Esophagus squamous epithelium (tissue), 4 donors: ENCODE measurements around the gene HES7.

Experiments used
- POLR2A ChIP-seq, 4 donors: fragments of 450-650 bp; IDR thresholded peaks; one replicate each; pipeline ENCODE4 v1.6.1; 2017; ENCODE audit warnings: antibody characterized with exemption in 4 of 4, mild to moderate bottlenecking in 4 of 4, moderate library complexity in 3 of 4
- TF ChIP-seq, protein P1 (sequence below), 6 experiments: fragments of 450-650 bp in 4 of 6; fragments of 200-600 bp in 2 of 6; sonication (generic) in 2 of 6; IDR thresholded peaks; one replicate each; pipeline ENCODE4 v1.5.1; 2016 to 2019; ENCODE audit warnings: antibody characterized with exemption in 6 of 6, mild to moderate bottlenecking in 4 of 6, moderate library complexity in 4 of 6

DNA sequence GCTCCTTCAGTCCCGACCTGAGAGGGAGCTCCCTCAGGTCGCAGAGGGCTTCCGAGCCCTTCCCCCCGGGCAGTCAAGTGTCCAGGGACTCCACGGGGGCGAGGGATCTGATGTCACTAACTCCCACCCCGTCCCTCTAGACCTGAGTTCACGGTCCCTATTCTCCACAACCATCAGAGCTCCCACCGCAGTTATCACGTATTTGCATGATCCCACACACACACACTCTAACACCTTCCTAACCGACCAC, 32.0 kb upstream of the HES7 start:
- TF ChIP-seq, protein P1, sequence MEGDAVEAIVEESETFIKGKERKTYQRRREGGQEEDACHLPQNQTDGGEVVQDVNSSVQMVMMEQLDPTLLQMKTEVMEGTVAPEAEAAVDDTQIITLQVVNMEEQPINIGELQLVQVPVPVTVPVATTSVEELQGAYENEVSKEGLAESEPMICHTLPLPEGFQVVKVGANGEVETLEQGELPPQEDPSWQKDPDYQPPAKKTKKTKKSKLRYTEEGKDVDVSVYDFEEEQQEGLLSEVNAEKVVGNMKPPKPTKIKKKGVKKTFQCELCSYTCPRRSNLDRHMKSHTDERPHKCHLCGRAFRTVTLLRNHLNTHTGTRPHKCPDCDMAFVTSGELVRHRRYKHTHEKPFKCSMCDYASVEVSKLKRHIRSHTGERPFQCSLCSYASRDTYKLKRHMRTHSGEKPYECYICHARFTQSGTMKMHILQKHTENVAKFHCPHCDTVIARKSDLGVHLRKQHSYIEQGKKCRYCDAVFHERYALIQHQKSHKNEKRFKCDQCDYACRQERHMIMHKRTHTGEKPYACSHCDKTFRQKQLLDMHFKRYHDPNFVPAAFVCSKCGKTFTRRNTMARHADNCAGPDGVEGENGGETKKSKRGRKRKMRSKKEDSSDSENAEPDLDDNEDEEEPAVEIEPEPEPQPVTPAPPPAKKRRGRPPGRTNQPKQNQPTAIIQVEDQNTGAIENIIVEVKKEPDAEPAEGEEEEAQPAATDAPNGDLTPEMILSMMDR (IDR thresholded peaks at IDR 0.05) = no peak
- TF ChIP-seq POLR2A (IDR thresholded peaks at IDR 0.05) = peak in 1 of 4 donors; percentile 58
